NCI-H1436 (cell line): ENCODE results near the gene MAZ.

ENCODE experiments used
- DNase-seq: peaks from one replicate; lab custom pipeline; 2025; lab: John Stamatoyannopoulos, UW

The MAZ gene

DNA sequence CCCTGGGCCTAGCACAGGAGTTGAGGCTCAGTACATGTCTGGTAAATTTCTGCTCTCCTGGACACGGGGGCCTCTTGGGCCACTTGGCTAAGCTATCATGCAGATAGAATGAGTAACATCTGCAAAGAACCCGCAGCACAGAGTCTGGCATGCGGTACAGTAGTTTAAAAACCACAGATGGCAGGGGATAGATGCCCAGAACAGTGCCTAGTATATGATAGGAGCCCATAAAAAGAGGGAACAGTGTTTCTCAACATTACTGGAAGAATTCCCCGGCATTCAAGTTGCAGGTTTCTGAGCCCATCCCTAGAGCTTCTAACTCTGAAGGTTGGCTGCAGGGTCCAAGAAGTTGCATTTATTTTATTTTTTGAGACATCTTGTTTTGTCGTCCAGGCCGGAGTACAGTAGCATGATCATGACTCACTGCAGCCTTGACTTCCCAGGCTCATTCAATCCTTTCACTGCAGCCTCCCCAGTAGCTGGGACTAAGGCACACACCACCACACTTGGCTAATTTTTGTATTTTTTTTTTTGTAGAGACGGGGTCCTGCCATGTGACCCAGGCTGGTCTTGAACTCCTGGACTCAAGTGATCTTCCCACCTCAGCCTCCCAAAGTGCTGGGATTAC, 50.9 kb downstream of the MAZ start:
- no peak for DNase-seq

DNA sequence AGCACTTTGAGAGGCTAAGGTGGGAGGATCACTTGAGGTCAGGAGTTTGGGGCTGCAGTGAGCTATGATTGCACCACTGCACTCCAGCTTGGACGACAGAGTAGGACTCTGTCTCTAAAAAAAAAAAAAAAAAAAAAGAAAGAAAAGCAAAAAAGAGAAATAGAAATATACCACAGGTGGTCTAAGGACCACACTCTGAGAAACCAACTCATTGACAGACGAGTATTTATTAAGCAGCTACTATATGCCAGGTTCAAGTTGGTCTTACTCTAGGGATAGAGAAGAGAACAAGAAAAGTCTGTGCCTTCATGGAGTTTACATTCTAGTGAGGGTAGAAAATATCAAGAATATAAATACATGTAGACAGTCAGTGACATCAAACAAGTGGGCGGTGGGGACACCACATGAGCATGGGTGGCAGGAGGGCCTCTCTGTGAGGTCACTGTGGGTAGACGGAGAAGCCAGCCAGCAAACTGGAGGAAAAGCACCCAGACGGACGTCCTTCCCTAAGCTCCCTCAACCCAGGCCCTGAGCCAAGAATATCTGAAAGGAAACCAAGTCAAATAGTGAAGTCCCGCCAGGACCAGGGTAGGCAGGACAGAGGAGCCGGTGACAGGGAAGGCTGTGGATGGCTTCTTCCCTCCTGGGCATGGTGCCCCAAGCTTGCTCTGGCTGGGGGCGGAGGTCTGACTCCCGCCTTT, 52.0 kb downstream of the MAZ start:
- DNase-seq: no peak

DNA sequence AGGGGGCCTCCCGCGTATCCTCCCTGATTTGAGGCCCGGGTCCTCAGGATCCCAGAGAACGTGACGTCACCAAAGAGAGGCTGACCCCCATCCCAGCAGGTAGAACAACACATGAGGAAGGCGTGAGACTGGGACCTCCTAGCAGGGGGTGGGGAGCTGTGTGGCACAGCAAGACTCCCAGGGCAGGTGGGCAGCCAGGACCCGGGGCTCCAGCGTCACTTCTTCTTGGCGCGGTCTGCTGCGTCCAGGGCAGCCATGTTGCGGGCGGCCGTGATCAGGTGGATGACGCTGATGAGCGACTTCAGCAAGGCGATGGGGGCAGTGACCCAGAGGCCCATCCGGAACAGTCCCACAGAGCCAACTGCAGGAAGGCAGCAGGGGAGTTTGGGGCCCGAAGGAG, 52.6 kb downstream of the MAZ start:
- no peak for DNase-seq

DNA sequence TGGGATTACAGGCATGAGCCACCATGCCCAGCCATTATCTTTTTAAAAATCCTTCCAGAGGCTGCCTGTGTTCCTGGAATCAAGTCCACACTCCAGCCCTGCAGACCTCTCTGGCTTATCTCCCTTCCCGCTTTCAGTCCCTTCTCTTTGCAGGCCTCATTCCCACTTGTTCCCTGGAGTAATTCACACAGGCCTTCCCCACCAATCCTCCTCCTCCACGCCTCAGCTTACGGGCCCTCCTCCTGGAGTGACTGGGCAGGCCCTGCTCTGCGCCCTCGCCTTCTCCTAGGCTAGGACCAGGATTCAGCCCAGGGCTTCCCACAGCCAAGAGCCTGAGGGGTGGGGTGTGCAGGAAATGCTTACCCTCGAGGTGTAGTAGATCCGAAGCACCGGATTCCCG, 53.9 kb downstream of the MAZ start:
- no peak for DNase-seq
